ENCODE data around the gene ZFAND3. TPM values are rescaled to one million over a fixed set of nuclear protein-coding genes. Genes with fewer than 3 reads are reported as not detected.

ZFAND3 gene
- polyA plus RNA-seq, 2 of the 4 experiments (the other 2 are of a cell fraction), result 12.0 to 50.0 TPM

- no peak for FAIRE-seq
- TF ChIP-seq EHF (CRISPR knock-in tag; IDR thresholded peaks at IDR 0.05) (no peak), RARB (CRISPR knock-in tag; IDR thresholded peaks at IDR 0.05) (no peak), PBX3 (IDR thresholded peaks at IDR 0.05) (no peak), MYC (IDR thresholded peaks at IDR 0.05; ENCODE audit: borderline replicate concordance, low read length) (no peak), E2F6 (IDR thresholded peaks at IDR 0.05; ENCODE audit: borderline replicate concordance, low read depth) (no peak), CHD2 (IDR thresholded peaks at IDR 0.05; ENCODE audit: low read length, partially characterized antibody) (no peak), HOXA7 (CRISPR knock-in tag; IDR thresholded peaks at IDR 0.05) (no peak), GATA3 (IDR thresholded peaks at IDR 0.05; ENCODE audit: borderline replicate concordance) (no peak), MAFK (IDR thresholded peaks at IDR 0.05; ENCODE audit: partially characterized antibody) (no peak), HEYL (CRISPR knock-in tag; IDR thresholded peaks at IDR 0.05) (no peak), ELK1 (IDR thresholded peaks at IDR 0.05; ENCODE audit: low read depth, low read length) (no peak), KDM5A (IDR thresholded peaks at IDR 0.05) (no peak), TP53 (CRISPR knock-in tag; IDR thresholded peaks at IDR 0.05) (no peak), TFCP2L1 (CRISPR knock-in tag; IDR thresholded peaks at IDR 0.05) (no peak), FOSL2 (IDR thresholded peaks at IDR 0.05) (no peak), FOSL2 (CRISPR knock-in tag; IDR thresholded peaks at IDR 0.05) (no peak), MAX (IDR thresholded peaks at IDR 0.05) (no peak)
- no peak overlapping the region for H3K27ac ChIP-seq
- H3K9me3 ChIP-seq, result no peaks in the 10 kb centered on the region
- ChIA-PET CTCF (interaction anchor here (0.6 to 1.0 kb wide), 2 partner anchors 9 to 1244 kb away, joined by 3 read pairs; no protein-coding TSS in a partner anchor), POLR2A (no interaction called here)
- WGBS (ENCODE audit: missing lambda C conversion rate), result 84% methylated on average over 8 of the region's 8 CpGs
- H3K4me2 ChIP-seq, result no peak overlapping the region
- DNase-seq (ENCODE audit: low read depth in 1 of 2, low spot score in 1 of 2), result no peak
- H3K4me3 ChIP-seq, result no peak overlapping the region
- ATAC-seq, result no peak
- H3K4me1 ChIP-seq, result no peaks in the 10 kb centered on the region
Measured at GRCh38 chr6:38187325-38187724, 367.8 kb downstream of the ZFAND3 start.

GRCh38 chr6:38187811-38188590 lies 368.5 kb downstream of the ZFAND3 start:
- ATAC-seq (no peak), DNase-seq (ENCODE audit: low read depth in 1 of 2, low spot score in 1 of 2) (no peak), FAIRE-seq (no peak)
- no peaks in the 10 kb centered on the region for H3K4me1 ChIP-seq
- CTCF ChIA-PET, result interaction anchor here (0.6 to 1.0 kb wide), 2 partner anchors 9 to 1245 kb away, joined by 3 read pairs; no protein-coding TSS in a partner anchor
- POLR2A ChIA-PET, result no interaction called here
- no peaks in the 10 kb centered on the region for H3K9me3 ChIP-seq
- no peak overlapping the region for H3K27ac ChIP-seq
- TF ChIP-seq FOSB (CRISPR knock-in tag; IDR thresholded peaks at IDR 0.05) (no peak), RAD21 (conservative IDR thresholded peaks at IDR 0.05 in 1 of 2, IDR thresholded peaks at IDR 0.05 in 1 of 2) (no peak), USF2 (IDR thresholded peaks at IDR 0.05) (no peak), RFX5 (IDR thresholded peaks at IDR 0.05) (no peak), ESRRA (IDR thresholded peaks at IDR 0.05; ENCODE audit: borderline replicate concordance, low read length) (no peak), KDM1A (IDR thresholded peaks at IDR 0.05; ENCODE audit: low read depth) (no peak), JUN (IDR thresholded peaks at IDR 0.05) (no peak), HEYL (CRISPR knock-in tag; IDR thresholded peaks at IDR 0.05) (no peak), SREBF2 (IDR thresholded peaks at IDR 0.05) (no peak), E2F6 (IDR thresholded peaks at IDR 0.05; ENCODE audit: borderline replicate concordance, low read depth) (no peak), ZSCAN20 (CRISPR knock-in tag; IDR thresholded peaks at IDR 0.05) (no peak), EP300 (IDR thresholded peaks at IDR 0.05) (no peak), RARB (CRISPR knock-in tag; IDR thresholded peaks at IDR 0.05) (no peak), HOXA7 (CRISPR knock-in tag; IDR thresholded peaks at IDR 0.05) (no peak), TP53 (CRISPR knock-in tag; IDR thresholded peaks at IDR 0.05) (no peak), ZNF302 (CRISPR knock-in tag; IDR thresholded peaks at IDR 0.05) (no peak), POLR2AphosphoS2 (conservative IDR thresholded peaks at IDR 0.05; ENCODE audit: low read length) (no peak), ZC3H11A (IDR thresholded peaks at IDR 0.05) (no peak), TFCP2L1 (CRISPR knock-in tag; IDR thresholded peaks at IDR 0.05) (no peak), MYC (IDR thresholded peaks at IDR 0.05; ENCODE audit: borderline replicate concordance, low read length) (no peak)
- H3K4me2 ChIP-seq, result no peak overlapping the region
- WGBS (ENCODE audit: missing lambda C conversion rate), result 88% methylated on average over 20 of the region's 20 CpGs
- H3K4me3 ChIP-seq, result no peak overlapping the region

Measured in A549 (cell line).